Activated effector memory CD4-positive, alpha-beta T cell treated with Interleukin-2 at 50 U/mL for 16 hours (primary cell): Measurements from ENCODE around the gene NOS1AP.

Source experiments
- DNase-seq: peaks from one replicate; pipeline ENCODE4 v3.0.0-alpha.2; 2020

NOS1AP gene

DNA sequence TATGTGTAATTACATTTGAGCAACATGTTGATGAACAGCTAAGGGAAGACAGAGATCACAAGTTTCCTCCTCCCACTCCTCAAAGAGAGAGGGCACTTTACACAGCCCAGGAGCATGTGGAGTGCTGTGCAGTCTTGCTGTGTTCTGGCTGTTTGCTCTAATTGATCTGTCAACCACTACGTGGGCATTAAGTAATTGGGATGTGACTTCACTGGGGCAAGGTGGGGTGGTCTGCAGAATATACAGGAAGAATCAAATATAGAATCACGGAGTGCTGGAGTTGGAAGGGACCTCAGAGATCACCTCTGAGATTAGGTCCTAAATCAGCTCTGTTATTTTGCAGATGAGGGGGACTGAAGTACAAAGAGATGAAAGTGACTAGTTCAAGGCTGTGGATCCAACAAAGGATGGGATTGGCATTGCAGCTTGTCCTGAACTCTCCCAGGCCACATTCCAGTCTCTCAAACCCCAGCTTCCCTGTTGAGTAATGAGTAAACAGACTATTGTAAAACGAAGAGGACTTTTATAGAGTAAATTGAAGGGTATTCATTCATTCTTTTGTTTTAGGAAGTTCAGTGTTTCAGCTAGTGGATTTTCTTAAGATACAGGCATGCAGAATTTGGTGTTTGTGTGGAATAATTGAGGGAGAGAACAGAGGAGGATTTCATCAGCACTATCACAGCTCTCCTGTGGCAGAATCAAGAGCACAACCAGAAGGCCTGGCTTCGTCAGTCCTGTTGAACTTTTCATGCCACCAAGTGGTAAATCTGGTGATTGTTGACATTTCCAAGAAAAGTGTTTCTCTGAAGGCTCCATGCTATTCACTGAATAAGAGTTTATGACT, 22.4 kb downstream of the NOS1AP start:
- no peak for DNase-seq

DNA sequence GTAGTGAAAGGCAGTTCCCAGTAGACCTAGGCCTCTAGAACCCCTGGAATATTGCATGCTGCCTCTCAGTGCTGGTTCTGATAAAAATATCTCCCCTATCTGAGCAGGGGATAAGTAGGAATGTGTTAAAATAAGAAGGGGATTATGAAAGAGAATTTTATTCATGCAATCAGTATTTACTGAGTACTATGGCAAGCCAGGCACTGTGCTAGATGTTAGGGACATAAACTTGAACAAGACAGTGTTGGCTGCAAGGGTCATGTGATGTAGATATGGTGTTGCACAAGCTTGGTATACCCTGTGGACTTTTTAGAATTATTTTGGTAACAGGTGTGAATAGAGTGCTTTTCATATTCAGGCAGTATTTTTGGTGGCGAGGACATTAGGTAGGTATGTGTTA, 23.6 kb downstream of the NOS1AP start:
- no peak for DNase-seq

DNA sequence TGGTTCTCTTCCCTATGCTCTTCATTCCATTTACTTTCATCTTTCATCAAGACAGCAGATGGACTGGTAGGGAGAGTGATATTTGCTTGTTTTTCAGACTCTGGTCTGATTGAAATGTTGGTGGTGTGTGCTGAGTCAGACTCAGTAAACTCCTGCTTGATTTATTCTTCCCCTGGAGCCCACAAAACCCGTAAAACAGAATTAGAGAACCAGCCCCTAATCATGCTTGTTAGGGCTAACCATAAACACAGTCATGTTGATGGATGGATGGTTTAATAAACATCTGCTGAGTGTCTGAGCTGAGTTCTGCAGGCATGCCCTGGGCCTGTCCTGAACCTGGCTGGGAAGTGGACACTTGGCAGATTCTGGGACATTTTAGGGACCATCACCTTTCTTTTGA, 24.8 kb downstream of the NOS1AP start:
- no peak for DNase-seq

- no peak for DNase-seq
Observed at GRCh38 chr1:162094723-162095122, 25.2 kb downstream of the NOS1AP start.

GRCh38 chr1:162107911-162108310, 38.4 kb downstream of the NOS1AP start:
- DNase-seq = no peak

DNA sequence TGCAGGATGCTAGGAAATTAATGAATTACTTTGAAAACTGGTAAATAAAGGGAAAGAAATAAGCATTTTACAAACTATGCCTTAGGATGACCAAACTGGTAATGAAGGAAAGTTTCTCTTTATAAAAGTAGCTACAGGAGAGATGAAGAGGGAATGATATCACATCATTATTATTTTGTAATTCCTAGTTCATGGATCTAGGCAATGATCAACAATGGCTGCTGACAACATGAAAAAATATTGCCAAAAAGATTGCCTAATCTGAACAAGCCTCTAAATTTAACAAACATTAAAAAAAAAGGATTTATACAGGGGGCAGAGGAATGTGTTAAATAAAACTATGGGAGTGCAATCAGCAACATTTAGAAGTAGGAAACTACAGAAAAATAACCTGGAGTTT, 38.9 kb downstream of the NOS1AP start:
- no peak for DNase-seq

GRCh38 chr1:162110910-162111309, 41.4 kb downstream of the NOS1AP start:
- no peak for DNase-seq

- no peak for DNase-seq
Observed at GRCh38 chr1:162111572-162111971, 42.1 kb downstream of the NOS1AP start.

DNA sequence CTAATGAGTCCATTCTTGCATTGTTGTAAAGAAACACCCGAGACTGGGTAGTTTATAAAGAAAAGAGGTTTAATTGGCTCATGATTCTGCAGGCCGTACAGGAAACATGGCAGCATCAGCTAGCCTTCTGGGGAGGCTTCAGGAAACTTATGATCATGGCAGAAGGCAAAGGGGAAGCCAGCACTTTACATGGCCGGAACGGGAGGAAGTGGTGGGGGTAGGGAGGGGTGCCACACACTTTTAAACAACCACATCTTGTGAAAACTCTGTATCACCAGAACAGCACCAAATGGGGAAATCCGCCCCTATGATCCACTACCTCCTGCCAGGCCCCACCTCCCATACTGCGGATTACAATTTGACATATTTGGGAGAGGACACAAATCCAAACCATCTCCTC, 43.9 kb downstream of the NOS1AP start:
- no peak for DNase-seq

GRCh38 chr1:162117039-162117774, 47.7 kb downstream of the NOS1AP start:
- no peak for DNase-seq

DNA sequence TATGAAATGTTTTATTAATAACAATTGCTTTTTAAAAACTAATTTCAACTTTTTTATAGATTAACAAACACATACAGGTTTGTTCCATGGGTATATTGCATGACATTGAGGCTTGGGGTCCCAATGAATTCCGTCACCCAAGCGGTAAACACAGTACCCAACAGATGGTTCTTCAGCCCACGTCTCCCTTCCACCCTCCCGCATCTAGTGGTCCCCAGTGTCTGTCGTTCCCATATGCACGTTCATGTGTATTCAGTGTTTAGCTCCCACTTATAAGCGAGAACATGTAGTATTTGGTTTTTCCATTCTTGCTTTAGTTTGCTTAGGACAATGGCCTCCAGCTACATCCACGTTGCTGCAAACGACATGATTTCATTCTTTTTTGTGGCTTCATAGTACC, 48.6 kb downstream of the NOS1AP start:
- no peak for DNase-seq

- no peak for DNase-seq
Observed at GRCh38 chr1:162128693-162129356, 59.3 kb downstream of the NOS1AP start.

DNA sequence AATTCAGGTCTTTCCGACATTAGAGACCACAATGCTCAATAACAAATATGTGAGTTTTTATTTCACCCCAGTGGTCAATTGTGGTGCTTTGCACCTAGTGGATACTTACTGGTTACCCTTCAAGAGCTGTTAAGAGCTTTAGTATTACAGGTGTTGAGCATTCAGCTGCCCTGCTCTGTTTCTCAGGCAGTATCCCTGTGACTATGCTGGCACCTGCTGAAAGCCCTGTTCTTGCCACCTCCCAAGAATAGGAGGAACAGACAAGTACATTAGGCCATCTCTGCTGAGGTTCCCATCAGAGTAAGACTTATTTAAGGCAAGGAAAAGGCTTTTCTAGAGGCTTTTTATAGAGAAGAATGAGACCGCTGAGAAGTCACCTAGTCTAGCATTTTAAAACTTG, 60.8 kb downstream of the NOS1AP start:
- DNase-seq = no peak

DNA sequence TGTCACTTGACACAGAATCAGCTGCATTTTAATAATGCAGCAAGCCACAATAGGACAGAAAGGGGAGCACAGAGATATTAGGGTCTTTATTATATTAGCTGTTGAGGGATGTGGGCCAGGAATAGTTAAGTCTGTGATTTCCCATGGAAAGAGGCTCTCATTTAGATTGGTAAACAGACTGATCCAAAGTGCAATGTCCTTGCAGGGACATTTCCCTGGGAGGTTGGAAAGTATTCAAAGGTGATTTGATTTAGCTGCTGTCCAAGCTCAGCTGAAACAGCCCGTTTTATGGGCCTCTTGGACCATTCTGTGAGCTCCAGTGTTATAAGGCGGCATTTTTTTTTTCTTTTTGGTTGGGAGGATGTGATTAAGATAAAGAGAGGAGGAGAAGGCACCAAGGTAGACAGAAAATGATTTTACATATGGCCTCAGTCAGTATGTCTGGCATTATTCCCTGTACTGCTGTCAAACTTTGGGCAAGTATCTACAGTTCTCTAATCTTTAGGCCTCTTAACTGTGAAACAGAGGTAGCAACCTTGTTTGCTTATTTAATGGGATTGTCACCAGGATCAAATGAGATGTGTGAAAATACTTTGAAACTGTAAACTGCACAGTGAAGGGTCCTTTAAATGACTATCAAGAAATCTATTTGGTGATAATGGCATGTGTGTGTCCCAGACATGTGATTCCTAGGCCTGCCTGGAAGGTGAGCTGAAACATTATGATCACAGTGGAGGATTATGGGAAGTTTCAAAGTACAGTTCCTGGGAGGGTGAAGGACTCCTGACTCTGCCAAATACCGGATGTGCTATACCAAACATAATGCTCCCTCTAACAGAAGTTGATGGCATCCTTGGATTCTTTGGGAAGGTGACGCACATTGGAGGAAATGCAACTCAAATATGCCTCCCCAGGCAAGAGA, 62.2 kb downstream of the NOS1AP start:
- DNase-seq = no peak

DNA sequence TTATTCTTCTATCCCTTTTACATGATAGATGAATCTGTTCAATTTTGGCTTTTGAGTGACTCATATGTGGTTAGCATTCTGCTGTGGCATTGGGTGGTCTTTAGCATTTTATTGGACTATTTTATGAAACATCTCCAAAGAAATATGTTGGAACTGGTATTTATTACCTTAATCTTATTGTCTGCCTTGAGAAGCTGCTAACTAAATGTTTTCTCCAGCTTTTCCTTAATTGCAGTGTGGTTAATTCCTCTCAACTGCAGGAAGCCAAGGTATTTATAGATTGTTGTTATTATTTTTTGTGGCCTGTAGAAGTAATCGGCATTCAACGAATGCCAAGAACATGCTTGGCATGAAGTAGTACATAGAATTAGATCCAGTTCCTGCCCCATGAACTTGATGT, 64.1 kb downstream of the NOS1AP start:
- no peak for DNase-seq

- no peak for DNase-seq
Observed at GRCh38 chr1:162134646-162135045, 65.2 kb downstream of the NOS1AP start.

GRCh38 chr1:162135271-162135775, 65.8 kb downstream of the NOS1AP start:
- no peak for DNase-seq

DNA sequence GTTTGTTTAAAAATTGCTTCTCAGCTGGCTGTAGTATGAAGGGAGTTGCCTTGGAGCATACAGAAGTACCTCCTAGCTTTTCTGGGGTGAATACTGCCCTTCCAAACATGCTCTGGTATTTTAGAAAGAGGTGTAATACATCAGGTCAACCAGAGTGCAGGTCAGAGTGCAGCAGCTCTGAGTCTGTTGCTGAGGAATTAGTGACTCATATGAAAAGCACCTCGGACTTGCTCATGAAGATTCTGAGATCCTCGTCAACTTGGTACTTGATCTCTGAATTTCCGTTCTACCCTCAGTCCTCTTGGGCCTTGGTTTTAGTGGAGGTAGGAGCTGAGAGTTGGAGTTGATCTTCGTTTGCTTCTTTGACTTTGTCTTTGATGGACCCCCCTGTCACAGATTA, 67.3 kb downstream of the NOS1AP start:
- DNase-seq = no peak

DNA sequence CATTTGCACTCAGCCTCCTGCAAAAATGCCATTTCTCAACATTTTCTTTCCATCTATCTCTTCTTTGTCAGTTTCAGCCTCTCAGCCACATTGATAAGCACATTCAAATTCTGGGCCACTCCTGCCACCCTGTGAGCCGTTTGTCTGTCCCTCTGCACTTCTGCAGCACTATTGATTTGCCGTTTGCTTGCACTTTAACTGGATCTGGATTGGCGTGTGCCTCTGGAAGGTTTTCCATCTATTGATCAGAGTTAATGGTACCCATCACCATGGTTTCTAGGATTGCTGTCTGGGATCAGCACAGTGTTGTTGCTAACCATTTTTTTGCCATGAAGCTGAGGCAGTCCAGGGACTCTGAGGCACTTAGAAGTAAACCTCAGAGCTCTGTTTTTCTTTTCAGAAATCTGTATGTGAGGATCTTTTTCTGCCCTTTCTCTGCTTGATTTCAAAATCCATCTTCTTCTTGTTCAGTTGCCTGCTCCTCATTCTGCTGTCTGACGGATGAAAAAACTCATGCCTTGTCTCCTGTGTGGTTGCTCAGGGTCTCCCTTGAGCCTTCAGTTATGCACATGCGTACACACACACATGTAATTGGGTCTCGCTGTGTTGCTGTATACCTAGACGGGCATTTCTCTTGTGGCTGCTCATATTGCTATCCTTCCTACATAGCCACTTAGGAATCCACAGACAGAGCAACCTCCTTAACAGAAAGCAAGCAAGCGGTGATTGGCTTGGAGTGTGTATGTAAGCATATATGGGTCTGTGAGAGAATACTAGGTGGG, 67.9 kb downstream of the NOS1AP start:
- no peak for DNase-seq

DNA sequence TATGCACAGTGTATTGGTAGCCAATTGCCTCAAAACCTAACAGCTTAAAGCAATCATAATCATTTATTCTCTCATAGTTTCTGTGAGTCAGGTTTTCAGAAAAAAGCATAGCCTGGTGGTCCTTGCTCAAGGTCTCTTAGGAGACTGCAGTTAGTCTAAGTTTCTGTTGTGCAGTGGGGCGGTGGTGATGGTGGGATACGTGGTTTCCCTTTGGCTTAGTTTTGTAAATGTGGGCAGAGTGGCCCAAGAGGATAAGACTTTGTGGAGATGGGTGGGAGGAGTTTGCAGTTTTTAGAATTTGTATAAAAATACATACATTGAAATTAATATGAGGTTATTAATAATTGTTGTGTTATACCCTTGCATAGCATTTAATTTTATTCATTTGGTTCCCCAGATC, 68.6 kb downstream of the NOS1AP start:
- DNase-seq = no peak

GRCh38 chr1:162138599-162139181, 69.2 kb downstream of the NOS1AP start:
- DNase-seq = no peak
